H9 (cell line): ENCODE data around the gene KLHL22. TPM values are rescaled to one million over a fixed set of nuclear protein-coding genes. Genes with fewer than 3 reads are reported as not detected.
"Not testable (repeated sequence)": the region's sequence is repeated elsewhere in the genome, so short reads cannot be mapped to it uniquely, and the experiment has no call there.

ENCODE experiments used
- DNase-seq: peaks from one replicate; pipeline ENCODE4 v3.0.0-alpha.2; 2017
- H2AFZ ChIP-seq: one replicate; pipeline ENCODE4 v1.6.1; 2013; ENCODE audit warnings: mild to moderate bottlenecking, low read length, control low read depth, moderate library complexity
- H2AK5ac ChIP-seq: 2 replicates; pipeline ENCODE4 v1.6.1; 2013; ENCODE audit warnings: low read length, control low read depth, mixed read lengths; ENCODE audit not compliant: insufficient read length
- H2BK120ac ChIP-seq: one replicate; pipeline ENCODE4 v1.6.1; 2013; ENCODE audit warnings: low read depth, mild to moderate bottlenecking, low read length, control low read depth, inconsistent platforms; ENCODE audit not compliant: poor library complexity, severe bottlenecking
- H2BK12ac ChIP-seq: 2 replicates; pipeline ENCODE4 v1.6.1; 2013; ENCODE audit warnings: low read length, control low read depth, mixed read lengths, low read depth; ENCODE audit not compliant: insufficient read length
- H2BK15ac ChIP-seq: 2 replicates; pipeline ENCODE4 v1.6.1; 2013; ENCODE audit warnings: low read depth, low read length, control low read depth
- H2BK20ac ChIP-seq: one replicate; pipeline ENCODE4 v1.6.1; 2013; ENCODE audit warnings: low read depth, mild to moderate bottlenecking, low read length, control low read depth, inconsistent platforms; ENCODE audit not compliant: poor library complexity, severe bottlenecking
- H2BK5ac ChIP-seq: 2 replicates; pipeline ENCODE4 v1.6.1; 2013; ENCODE audit warnings: low read length, control low read depth, mixed read lengths; ENCODE audit not compliant: insufficient read length
- H3K14ac ChIP-seq: 2 replicates; pipeline ENCODE4 v1.6.1; 2013; ENCODE audit warnings: low read length, control low read depth; ENCODE audit not compliant: insufficient read depth
- H3K18ac ChIP-seq: 2 replicates; pipeline ENCODE4 v1.6.1; 2013; ENCODE audit warnings: low read depth, mild to moderate bottlenecking, mixed read lengths, low read length, control low read depth; ENCODE audit not compliant: insufficient read length
- H3K23ac ChIP-seq: 2 replicates; pipeline ENCODE4 v1.6.1; 2013; ENCODE audit warnings: low read length, control low read depth, mixed read lengths, low read depth; ENCODE audit not compliant: insufficient read length
- H3K23me2 ChIP-seq: 2 replicates; pipeline ENCODE4 v1.6.1; 2013; ENCODE audit warnings: low read depth, mild to moderate bottlenecking, mixed read lengths, low read length, control low read depth; ENCODE audit not compliant: insufficient read length, poor library complexity, severe bottlenecking
- H3K27ac ChIP-seq: 2 replicates; pipeline ENCODE4 v1.5.1; 2013; ENCODE audit warnings: low read length, control low read depth, mixed read lengths, low read depth; ENCODE audit not compliant: insufficient read length
- H3K27me3 ChIP-seq: 2 replicates; pipeline ENCODE4 v1.6.1; 2013; ENCODE audit warnings: low read length, control low read depth, inconsistent platforms; ENCODE audit not compliant: insufficient read depth
- H3K4ac ChIP-seq: 2 replicates; pipeline ENCODE4 v1.6.1; 2013; ENCODE audit warnings: low read depth, mild to moderate bottlenecking, control low read depth, inconsistent platforms, low read length, moderate library complexity
- H3K4me1 ChIP-seq: 2 replicates; pipeline ENCODE4 v1.6.1; 2013; ENCODE audit warnings: low read length, control low read depth, inconsistent platforms; ENCODE audit not compliant: insufficient read depth
- H3K4me2 ChIP-seq: 2 replicates; pipeline ENCODE4 v1.6.1; 2013; ENCODE audit warnings: low read length, control low read depth, mixed read lengths; ENCODE audit not compliant: insufficient read length, insufficient read depth
- H3K56ac ChIP-seq: 2 replicates; pipeline ENCODE4 v1.6.1; 2013; ENCODE audit warnings: low read depth, mild to moderate bottlenecking, mixed read lengths, low read length, control low read depth; ENCODE audit not compliant: insufficient read length
- H3K79me1 ChIP-seq: 2 replicates; pipeline ENCODE4 v1.6.1; 2013; ENCODE audit warnings: low read depth, mild to moderate bottlenecking, moderate library complexity, low read length, control low read depth, inconsistent platforms; ENCODE audit not compliant: insufficient read depth, poor library complexity, severe bottlenecking
- H3K79me2 ChIP-seq: 2 replicates; pipeline ENCODE4 v1.6.1; 2013; ENCODE audit warnings: low read length, control low read depth, inconsistent platforms; ENCODE audit not compliant: insufficient read depth
- H3K9ac ChIP-seq: 2 replicates; pipeline ENCODE4 v1.6.1; 2013; ENCODE audit warnings: low read length, control low read depth, mixed read lengths; ENCODE audit not compliant: insufficient read length; ENCODE audit errors: extremely low read depth
- H3K9me3 ChIP-seq: one replicate; pipeline ENCODE4 v1.6.1; 2013; ENCODE audit warnings: low read depth, low read length, inconsistent platforms; ENCODE audit not compliant: control insufficient read depth
- H3T11ph ChIP-seq: one replicate; pipeline ENCODE4 v1.6.1; 2013; ENCODE audit warnings: mild to moderate bottlenecking, low read length, control low read depth, inconsistent platforms
- H4K20me1 ChIP-seq: one replicate; pipeline ENCODE4 v1.6.1; 2013; ENCODE audit not compliant: control insufficient read depth, insufficient read length, insufficient read depth
- H4K5ac ChIP-seq: 2 replicates; pipeline ENCODE4 v1.6.1; 2013; ENCODE audit warnings: low read depth, mild to moderate bottlenecking, mixed read lengths, low read length, control low read depth; ENCODE audit not compliant: insufficient read length
- H4K8ac ChIP-seq: replicated peaks from 2 replicates; pipeline ENCODE4 v1.6.1; 2013; ENCODE audit warnings: low read length, control low read depth, mixed read lengths, low read depth; ENCODE audit not compliant: insufficient read length
- H4K91ac ChIP-seq: 2 replicates; pipeline ENCODE4 v1.6.1; 2013; ENCODE audit warnings: low read depth, mild to moderate bottlenecking, moderate library complexity, mixed read lengths, low read length, control low read depth; ENCODE audit not compliant: insufficient read length
- H3K27ac Mint-ChIP-seq, 3 experiments: 2 replicates in 2 of 3; 3 replicates in 1 of 3; pipeline ENCODE4 v1.8.0; 2020 to 2021; ENCODE audit warnings: mixed read lengths in 3 of 3, mild to moderate bottlenecking in 1 of 3, moderate library complexity in 1 of 3
- H3K27me3 Mint-ChIP-seq: 2 replicates; pipeline ENCODE4 v1.8.0; 2021; ENCODE audit warnings: low read depth, mild to moderate bottlenecking, moderate library complexity, mixed read lengths
- H3K36me3 Mint-ChIP-seq, 3 experiments: 2 replicates in 2 of 3; 3 replicates in 1 of 3; pipeline ENCODE4 v1.8.0; 2020 to 2021; ENCODE audit warnings: low read depth in 3 of 3, mixed read lengths in 3 of 3; ENCODE audit not compliant: insufficient read depth in 1 of 3
- H3K4me1 Mint-ChIP-seq, 2 experiments: 2 replicates each; pipeline ENCODE4 v1.8.0; 2020; ENCODE audit warnings: mixed read lengths in 2 of 2
- H3K4me3 Mint-ChIP-seq, 2 experiments: 2 replicates in 1 of 2; 3 replicates in 1 of 2; pipeline ENCODE4 v1.8.0; 2020 to 2021; ENCODE audit warnings: mild to moderate bottlenecking in 2 of 2, mixed read lengths in 2 of 2, moderate library complexity in 1 of 2
- H3K9me3 Mint-ChIP-seq, 2 experiments: 2 replicates in 1 of 2; 3 replicates in 1 of 2; pipeline ENCODE4 v1.8.0; 2020; ENCODE audit warnings: mild to moderate bottlenecking in 2 of 2, mixed read lengths in 2 of 2, moderate library complexity in 1 of 2
- WGBS: extraction: QIAGEN DNeasy Blood & Tissue Kit; methylation state at CpG from one replicate; pipeline ENCODE4 v1.1.7; 2013; ENCODE audit warnings: missing lambda C conversion rate, low lambda C conversion rate, mixed read lengths; ENCODE audit not compliant: insufficient read length; ENCODE audit errors: extremely low coverage; 5-methylcytosine and 5-hydroxymethylcytosine counted together
- total RNA-seq: library from RNA; stranded (reverse); gene quantifications from 2 replicates; pipeline ENCODE4 v1.2.1, GENCODE V29; 2021

KLHL22 gene
- total RNA-seq, 1 experiment from 2014 or later = 11.9 TPM

DNA sequence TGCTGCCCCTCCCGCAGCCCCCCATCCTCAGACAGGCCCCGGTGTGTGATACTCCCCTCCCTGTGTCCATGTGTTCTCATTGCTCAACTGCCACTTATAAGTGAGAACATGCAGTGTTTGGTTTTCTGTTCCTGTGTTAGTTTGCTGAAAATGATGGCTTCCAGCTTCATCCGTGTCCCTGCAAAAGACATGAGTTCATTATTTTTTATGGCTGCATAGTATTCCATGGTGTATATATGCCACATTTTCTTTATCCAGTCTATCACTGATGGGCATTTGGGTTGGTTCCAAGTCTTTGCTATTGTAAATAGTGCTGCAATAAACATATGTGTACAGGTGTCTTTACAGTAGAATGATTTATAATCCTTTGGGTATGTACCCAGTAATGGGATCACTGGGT is 80.4 kb downstream of the KLHL22 start:
- H4K20me1 ChIP-seq, H3K79me2 ChIP-seq, H3K56ac ChIP-seq, H3K4me1 Mint-ChIP-seq, DNase-seq, H3K4me2 ChIP-seq, H2AFZ ChIP-seq, H3K36me3 Mint-ChIP-seq, H3K23ac ChIP-seq, H2BK120ac ChIP-seq, H3K27me3 ChIP-seq, H3T11ph ChIP-seq, H2BK15ac ChIP-seq, H3K27ac ChIP-seq, H3K4ac ChIP-seq, H3K4me1 ChIP-seq, H3K23me2 ChIP-seq, H2BK5ac ChIP-seq, H3K14ac ChIP-seq, H3K9me3 ChIP-seq, H2AK5ac ChIP-seq, H2BK20ac ChIP-seq, H3K27ac Mint-ChIP-seq, H3K79me1 ChIP-seq, H4K91ac ChIP-seq, H2BK12ac ChIP-seq, H4K8ac ChIP-seq, H4K5ac ChIP-seq, H3K18ac ChIP-seq, H3K9ac ChIP-seq, H3K4me3 Mint-ChIP-seq, H3K9me3 Mint-ChIP-seq: not testable (repeated sequence)
- H3K27me3 Mint-ChIP-seq = peaks cover 15% of the 10 kb centered on the region
- no CpG with 5 or more reads among the region's 3 CpGs for WGBS
